Motor neuron (in vitro differentiated cells): ENCODE measurements around the gene DOCK10. TPM values are rescaled to one million over a fixed set of nuclear protein-coding genes. Genes with fewer than 3 reads are reported as not detected.

Experiments used
- ATAC-seq, 8 experiments: fragments of 200-7000 bp; cut with Tn5 transposase; replicated peaks in 6 of 8; 2 replicates each; pipeline ENCODE4 v1.8.0; 2021; ENCODE audit warnings: mild to moderate bottlenecking in 8 of 8, moderate library complexity in 8 of 8
- H3K27ac ChIP-seq, 2 donors: fragments of 250-450 bp; sonication (Bioruptor Pico); 2 replicates each; pipeline ENCODE4 v1.9.0; 2021; ENCODE audit warnings: antibody characterized with exemption in 2 of 2, mild to moderate bottlenecking in 2 of 2, moderate library complexity in 1 of 2
- H3K4me1 ChIP-seq, 2 donors: fragments of 250-450 bp; sonication (Bioruptor Pico); replicated peaks in 1 of 2; 2 replicates each; pipeline ENCODE4 v1.6.1; 2021; ENCODE audit warnings: antibody characterized with exemption in 2 of 2, mild to moderate bottlenecking in 2 of 2, moderate library complexity in 1 of 2
- H3K4me3 ChIP-seq, 5 donors: fragments of 250-450 bp; sonication (Bioruptor Pico); 2 replicates each; pipeline ENCODE4 v1.9.0; 2021; ENCODE audit warnings: antibody characterized with exemption in 5 of 5, mild to moderate bottlenecking in 5 of 5, moderate library complexity in 4 of 5
- WGBS, 10 experiments: fragments of 450-650 bp; shearing (Covaris generic); methylation state at CpG; one replicate each; pipeline ENCODE4 v1.0.0; 2022; 5-methylcytosine and 5-hydroxymethylcytosine counted together
- in situ Hi-C, 9 experiments: fragments of 400-800 bp; cut with MboI; loops; one replicate each; pipeline ENCODE4 v1.15.0; 2021; ENCODE audit warnings: low sequenced_read_pairs in 9 of 9, low pct_unique_long_range_greater_than_20kb in 2 of 9; ENCODE audit not compliant: unreplicated experiment in 9 of 9
- total RNA-seq, 8 experiments: library from RNA; unstranded; fragments of 300-600 nt; gene quantifications; 2 replicates each; pipeline versions ENCODE4 v1.2.3 to v1.2.4, GENCODE V29; 2022

DOCK10 gene
- total RNA-seq, 8 experiments from 2014 or later, result 1.7 to 151 (median 5.2) TPM

DNA sequence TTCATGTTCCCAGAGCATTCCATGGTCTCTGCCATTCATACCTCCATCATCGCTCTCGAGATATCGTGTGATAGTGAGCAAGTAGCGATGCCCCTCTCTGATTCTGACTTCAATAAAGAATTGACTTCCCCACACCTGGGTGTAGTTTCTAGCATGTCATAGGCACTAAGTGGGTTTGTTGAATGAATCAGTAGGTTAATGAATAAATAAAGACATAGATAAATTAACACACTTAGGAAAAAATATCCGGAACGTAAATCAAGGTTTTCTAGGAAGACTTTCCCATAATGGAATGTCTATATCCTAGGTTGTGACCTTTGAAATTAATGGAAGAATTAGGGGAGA lies 159.1 kb downstream of the DOCK10 start:
- no peak for ATAC-seq
- Histone ChIP-seq H3K4me1 (no peaks in the 10 kb centered on the region), H3K27ac (no peak overlapping the region), H3K4me3 (no peak overlapping the region)
- in situ Hi-C loops, result no loop called here
- 85 to 100% (median 100%) methylated on average over 2 to 5 of the region's 6 CpGs; no CpG with 5 or more reads in 1 of the 10 experiments for WGBS, 10 experiments

DNA sequence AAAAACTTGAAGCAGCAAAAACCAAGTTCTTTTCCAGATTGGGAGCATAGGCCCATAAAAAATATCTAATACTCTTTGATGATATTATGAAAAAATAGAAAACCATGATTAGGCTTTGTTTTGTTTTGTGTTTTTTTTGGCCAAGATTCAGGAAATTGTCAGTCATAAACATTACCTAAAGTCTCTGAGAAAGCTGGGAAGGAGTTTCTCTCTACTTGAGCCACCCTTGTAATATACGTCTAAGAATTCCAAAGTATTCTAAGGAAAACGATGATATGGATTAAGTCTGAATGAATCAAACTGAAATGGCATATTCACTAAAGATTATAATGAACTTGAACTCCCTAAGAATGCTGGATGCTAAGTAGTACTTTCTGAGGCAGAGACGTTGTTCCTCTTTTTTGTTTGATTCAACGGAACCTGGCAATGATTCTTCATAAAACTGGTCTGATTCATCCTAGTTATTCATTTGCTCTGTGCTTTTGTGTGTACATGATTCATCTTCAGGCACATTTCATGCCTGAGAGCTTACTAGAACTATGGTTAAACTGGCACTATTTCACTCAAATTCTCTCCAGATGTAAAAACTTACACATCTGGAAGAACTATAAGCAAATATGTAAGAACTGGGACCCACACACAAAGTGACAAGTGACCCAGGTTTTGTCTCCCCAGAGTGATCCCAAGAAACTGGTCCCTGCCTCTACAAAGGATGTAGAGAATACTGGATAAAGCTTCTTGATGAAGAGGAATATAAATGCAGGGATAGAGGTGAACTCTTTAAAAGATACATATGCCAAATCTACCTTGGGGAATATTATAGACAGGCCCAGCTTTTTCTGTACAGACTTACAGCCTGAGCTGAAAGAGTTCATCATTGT lies 159.7 kb downstream of the DOCK10 start:
- no peak overlapping the region for H3K27ac ChIP-seq
- H3K4me1 ChIP-seq, result no peaks in the 10 kb centered on the region
- in situ Hi-C loops, result no loop called here
- WGBS, 10 experiments, result 0 to 100% (median 76%) methylated on average over 1 to 4 of the region's 4 CpGs; no CpG with 5 or more reads in 1 of the 10 experiments
- no peak overlapping the region for H3K4me3 ChIP-seq
- peak in 3 of 8 experiments; percentile 37 to 51 (median 43) for ATAC-seq

DNA sequence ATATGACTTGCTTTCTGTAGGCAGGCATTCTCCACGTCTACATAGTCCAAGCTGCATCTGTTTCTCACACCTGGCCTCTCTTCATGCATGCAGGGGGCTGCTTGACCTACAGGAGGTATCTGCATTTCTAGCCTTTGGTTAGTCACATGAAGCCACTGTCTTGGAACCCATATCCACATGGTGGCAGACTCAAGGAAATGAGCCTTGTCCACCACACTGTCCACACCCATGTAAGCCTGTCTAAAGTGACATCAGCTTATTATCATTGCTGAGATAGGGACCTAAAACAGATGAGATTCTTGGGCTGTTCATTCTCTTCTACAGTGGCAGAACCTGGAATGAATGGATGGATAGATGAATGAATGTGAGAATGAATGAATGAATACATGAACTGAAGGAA lies 160.4 kb downstream of the DOCK10 start:
- Histone ChIP-seq H3K4me3 (no peak overlapping the region), H3K4me1 (no peaks in the 10 kb centered on the region), H3K27ac (no peak overlapping the region)
- 0 to 67% (median 0%) methylated on average over 1 of the region's 1 CpG; no CpG with 5 or more reads in 6 of the 10 experiments for WGBS, 10 experiments
- peak in 3 of 8 experiments; percentile 63 to 69 (median 67) for ATAC-seq
- in situ Hi-C loops, result no loop called here

DNA sequence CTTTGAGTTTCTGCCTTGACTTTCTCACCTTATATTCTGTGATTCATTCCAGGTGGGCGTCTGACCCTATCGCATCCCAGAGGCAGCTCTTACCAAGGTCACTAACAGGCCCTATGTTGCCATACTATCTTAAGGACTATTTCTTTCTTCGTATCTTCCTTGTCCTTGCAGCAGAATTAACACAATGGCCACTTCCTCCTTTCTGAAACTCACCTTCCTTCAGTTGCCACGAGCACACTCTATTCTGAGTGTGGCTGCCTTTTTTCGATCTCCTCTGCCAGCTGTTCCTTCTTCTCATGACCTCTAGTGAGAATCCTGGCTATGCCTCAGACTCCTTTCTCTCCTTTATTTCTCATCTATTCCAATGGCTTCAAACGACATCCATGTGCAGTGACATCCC lies 165.7 kb downstream of the DOCK10 start:
- WGBS, 10 experiments, result 80 to 100% (median 89%) methylated on average over 1 to 6 of the region's 6 CpGs
- H3K4me1 ChIP-seq, result peaks cover 5 to 6% of the 10 kb centered on the region in 2 donors
- ATAC-seq, result no peak
- no peak overlapping the region for H3K4me3 ChIP-seq
- no peak overlapping the region for H3K27ac ChIP-seq
- in situ Hi-C loops, result no loop called here

DNA sequence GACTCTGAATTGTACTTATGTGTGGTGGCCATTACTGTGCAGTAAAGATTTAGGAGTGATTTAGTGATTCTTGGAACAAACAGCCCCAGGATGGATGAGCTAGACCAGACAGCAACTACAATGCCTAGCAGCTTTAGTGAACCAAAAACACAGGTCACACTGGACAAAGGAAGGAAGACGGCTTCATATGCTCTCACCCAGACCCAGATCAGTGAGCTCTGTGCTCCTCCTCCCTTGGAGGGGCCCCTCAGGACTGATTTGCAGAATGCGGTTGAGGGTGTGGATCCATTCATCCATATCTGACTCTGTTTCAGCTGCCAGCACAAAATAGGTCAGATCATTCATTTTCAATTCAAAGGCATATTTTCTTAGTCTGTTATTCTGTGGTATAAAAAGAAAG lies 166.4 kb downstream of the DOCK10 start:
- in situ Hi-C loops, result no loop called here
- Histone ChIP-seq H3K4me1 (peaks cover 5 to 6% of the 10 kb centered on the region in 2 donors), H3K27ac (no peak overlapping the region), H3K4me3 (no peak overlapping the region)
- peak; percentile 33 to 100 (median 80) for ATAC-seq
- WGBS, 10 experiments, result 0 to 43% (median 0%) methylated on average over 1 to 2 of the region's 2 CpGs; no CpG with 5 or more reads in 5 of the 10 experiments

DNA sequence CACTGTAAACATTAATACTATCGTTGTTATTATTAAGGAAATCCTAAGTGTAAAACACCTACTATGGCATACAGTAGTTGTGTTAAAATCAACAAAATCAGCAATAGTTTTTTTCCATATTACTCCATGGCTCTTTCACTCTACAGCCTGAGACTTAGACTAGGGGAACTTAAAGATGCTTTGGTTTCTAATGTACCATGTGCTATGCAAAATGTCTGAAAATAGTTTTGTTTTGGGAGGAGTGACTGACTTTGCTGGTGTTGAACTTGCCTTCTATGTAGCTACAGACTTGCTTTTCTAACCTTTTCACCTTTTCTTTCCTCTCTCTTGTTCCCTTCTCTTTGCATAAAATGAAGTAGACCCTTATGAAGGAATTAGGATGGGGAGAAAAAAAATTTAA lies 167.1 kb downstream of the DOCK10 start:
- in situ Hi-C loops, result no loop called here
- WGBS, 10 experiments, result 91 to 100% (median 100%) methylated on average over 1 of the region's 1 CpG; no CpG with 5 or more reads in 4 of the 10 experiments
- Histone ChIP-seq H3K4me1 (peaks cover 5 to 6% of the 10 kb centered on the region in 2 donors), H3K4me3 (no peak overlapping the region), H3K27ac (no peak overlapping the region)
- ATAC-seq, result peak in 1 of 8 experiments; percentile 9

DNA sequence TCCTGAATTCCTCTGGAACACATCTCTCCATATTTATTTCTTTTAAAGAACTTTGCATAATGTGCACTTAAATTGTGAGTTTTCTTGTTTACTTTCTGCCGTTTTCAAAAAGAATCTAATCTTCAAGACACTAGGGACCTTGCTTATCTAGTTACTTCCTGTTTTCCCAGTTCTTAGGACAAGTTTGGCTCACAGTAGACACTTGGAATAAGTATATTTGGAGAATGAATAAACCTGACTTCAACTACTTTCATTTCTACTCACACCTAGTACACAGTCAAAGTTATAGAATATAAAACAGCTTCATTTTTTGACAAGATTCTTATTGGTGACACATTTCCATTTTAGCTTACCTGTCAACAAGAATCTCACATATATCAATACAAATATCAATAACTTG lies 170.5 kb downstream of the DOCK10 start:
- H3K4me1 ChIP-seq, result peaks cover 5 to 6% of the 10 kb centered on the region in 2 donors
- WGBS, 10 experiments, result 33 to 100% (median 90%) methylated on average over 1 of the region's 1 CpG; no CpG with 5 or more reads in 1 of the 10 experiments
- in situ Hi-C loops, result no loop called here
- H3K4me3 ChIP-seq, result no peak overlapping the region
- no peak for ATAC-seq
- H3K27ac ChIP-seq, result no peak overlapping the region

DNA sequence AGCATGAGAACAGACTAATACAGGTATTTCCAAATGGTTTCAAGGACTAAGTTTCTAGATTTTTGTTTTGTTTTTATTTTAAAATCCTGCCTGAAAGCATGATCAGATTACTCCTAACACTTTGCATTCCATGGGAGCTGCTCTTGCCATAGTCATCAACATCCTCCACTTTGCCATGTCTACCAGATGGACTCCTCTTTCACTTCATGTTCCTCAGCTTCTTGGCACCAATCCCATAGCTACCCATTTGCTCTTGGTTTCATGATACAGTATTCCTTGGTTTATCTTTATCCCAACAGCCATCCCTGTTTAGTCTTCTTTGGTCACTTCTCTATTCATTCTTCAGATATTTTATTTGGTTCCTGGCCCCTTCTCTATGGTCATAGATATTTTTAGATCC lies 171.9 kb downstream of the DOCK10 start:
- no peak overlapping the region for H3K27ac ChIP-seq
- H3K4me1 ChIP-seq, result no peaks in the 10 kb centered on the region
- in situ Hi-C loops, result no loop called here
- no peak for ATAC-seq
- H3K4me3 ChIP-seq, result no peak overlapping the region

DNA sequence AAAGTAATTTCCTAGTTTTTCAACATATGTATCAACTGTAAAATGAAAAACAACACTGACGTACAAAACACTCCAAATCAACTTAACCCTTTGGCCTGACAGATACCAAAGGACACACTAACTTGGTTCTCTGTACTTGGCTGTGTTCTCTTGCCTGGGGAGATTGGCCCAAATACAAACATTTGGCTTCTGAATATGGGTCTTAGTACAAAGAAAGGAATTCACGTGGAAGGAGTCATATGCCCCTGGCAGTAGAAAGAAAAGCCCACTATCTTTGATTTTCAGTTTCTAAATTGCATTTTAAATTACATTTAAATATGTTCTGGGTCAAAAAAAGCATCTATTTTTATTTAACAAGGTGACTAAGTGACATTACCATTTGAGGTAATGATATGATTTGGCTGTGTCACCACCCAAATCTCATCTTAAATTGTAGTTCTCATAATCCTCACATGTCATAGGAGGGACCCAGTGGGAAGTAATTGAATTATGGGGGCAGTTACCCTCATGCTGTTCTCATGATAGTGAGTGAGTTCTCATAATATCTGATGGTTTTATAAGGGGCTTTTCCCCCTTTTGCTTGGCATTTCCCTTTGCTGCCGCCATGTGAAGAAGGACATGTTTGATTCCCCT lies 172.6 kb downstream of the DOCK10 start:
- no peak overlapping the region for H3K27ac ChIP-seq
- H3K4me3 ChIP-seq, result no peak overlapping the region
- H3K4me1 ChIP-seq, result no peaks in the 10 kb centered on the region
- peak in 3 of 8 experiments; percentile 93 to 95 (median 93) for ATAC-seq
- 0 to 100% (median 79%) methylated on average over 1 to 3 of the region's 3 CpGs for WGBS, 10 experiments
- in situ Hi-C loops, result no loop called here

DNA sequence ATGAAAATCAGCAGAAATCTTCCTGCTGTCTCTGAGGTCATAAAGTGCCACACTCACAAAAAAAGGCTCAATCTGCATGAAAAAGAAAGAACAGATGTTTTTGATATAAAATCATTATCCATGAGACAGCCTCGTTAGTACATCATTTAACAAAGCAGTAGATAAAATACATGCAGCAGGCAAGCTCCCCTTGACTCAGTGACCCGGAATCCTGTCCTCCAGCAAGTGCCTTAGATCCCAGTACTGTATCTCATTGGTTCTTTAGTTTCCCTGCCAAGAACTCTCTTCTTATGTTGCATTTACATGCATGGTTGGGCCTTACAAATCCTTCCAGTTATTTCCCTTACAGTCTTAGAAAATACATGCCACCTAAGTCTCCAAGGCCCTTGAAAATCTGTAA lies 177.3 kb downstream of the DOCK10 start:
- Histone ChIP-seq H3K4me3 (no peak overlapping the region), H3K27ac (no peak overlapping the region), H3K4me1 (no peaks in the 10 kb centered on the region)
- peak in 1 of 8 experiments; percentile 7 for ATAC-seq
- in situ Hi-C loops, result no loop called here
- WGBS, 10 experiments, result 13 to 78% (median 47%) methylated on average over 1 to 2 of the region's 2 CpGs; no CpG with 5 or more reads in 2 of the 10 experiments

DNA sequence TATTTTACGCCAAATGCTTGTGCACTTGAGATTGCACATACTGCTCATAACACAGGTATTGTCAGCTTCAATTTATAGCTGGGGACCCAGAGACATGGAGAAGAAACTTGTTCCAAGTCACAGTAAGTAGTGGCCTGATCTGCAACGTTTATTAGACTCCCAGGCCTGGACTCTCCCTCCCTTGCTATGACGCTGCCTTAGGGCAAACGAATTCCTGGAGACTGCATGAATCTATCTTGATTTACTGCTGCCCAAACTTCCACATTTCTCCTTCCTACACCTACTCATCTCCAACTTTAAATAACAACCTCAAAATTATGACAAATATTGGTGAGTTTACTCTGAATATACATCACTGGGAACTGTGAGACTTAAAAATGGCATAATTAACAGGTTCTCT lies 181.0 kb downstream of the DOCK10 start:
- in situ Hi-C loops, result no loop called here
- ATAC-seq, result peak in 2 of 8 experiments; percentile 43 to 52
- Histone ChIP-seq H3K27ac (no peak overlapping the region), H3K4me1 (no peaks in the 10 kb centered on the region), H3K4me3 (no peak overlapping the region)
- WGBS, 10 experiments, result 20 to 100% (median 88%) methylated on average over 1 to 4 of the region's 4 CpGs; no CpG with 5 or more reads in 1 of the 10 experiments

DNA sequence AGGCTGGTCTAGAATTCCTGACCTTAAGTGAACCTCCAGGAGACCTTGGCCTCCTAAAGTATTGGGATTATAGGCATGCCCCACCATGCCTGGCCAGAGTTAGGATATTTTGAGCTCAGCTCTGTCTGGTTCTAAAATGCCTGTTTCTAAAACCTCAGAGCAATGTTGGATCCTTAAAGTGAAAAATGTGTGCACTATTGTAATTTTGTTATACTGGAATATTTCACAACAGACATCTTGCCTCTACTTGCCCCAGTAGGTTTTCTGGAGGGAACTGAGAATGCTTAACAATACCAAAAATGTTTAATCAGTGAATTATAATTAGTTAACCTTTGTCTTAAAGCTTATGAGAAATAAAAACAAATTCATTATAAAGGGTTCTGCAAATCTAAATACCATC lies 181.5 kb downstream of the DOCK10 start:
- ATAC-seq, result no peak
- in situ Hi-C loops, result no loop called here
- H3K4me1 ChIP-seq, result no peaks in the 10 kb centered on the region

DNA sequence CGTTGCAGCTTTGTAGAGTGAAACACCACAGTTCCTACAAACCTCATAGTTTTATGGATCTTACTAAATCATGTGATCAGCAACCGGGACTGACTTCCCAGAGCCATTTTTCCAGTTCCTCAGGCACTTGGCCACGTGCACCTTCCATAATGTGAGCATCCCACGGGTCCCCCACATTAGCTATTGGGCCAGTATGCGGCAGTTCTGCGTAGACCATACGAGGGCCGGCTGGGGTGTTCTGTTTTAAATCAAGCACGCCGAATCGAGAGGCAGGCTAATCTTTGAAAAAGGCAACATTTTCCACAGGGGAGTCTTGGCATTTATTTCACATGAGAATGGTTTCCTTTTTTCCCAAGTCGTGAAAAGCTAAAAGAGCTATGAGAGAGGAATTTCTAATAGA lies 190.5 kb downstream of the DOCK10 start:
- in situ Hi-C loops, result no loop called here
- no peaks in the 10 kb centered on the region for H3K4me1 ChIP-seq
- no peak for ATAC-seq
- H3K4me3 ChIP-seq, result no peak overlapping the region
- 69 to 100% (median 93%) methylated on average over 3 to 10 of the region's 12 CpGs; no CpG with 5 or more reads in 1 of the 10 experiments for WGBS, 10 experiments
- no peak overlapping the region for H3K27ac ChIP-seq

More for the DNA sequence above, 181.5 kb downstream of the DOCK10 start:
- no peak overlapping the region for H3K27ac ChIP-seq
- H3K4me3 ChIP-seq, result no peak overlapping the region
